CD4-positive, alpha-beta memory T cell (primary cell): ENCODE data around the gene ARID5B. TPM values are rescaled to one million over a fixed set of nuclear protein-coding genes. Genes with fewer than 3 reads are reported as not detected.
A peak's percentile ranks its signal among the peaks of the same experiment; 100 is the strongest.

Experiments
- CTCF ChIA-PET: fragments of 350-600 bp; sonication (Branson Sonifier 250); formaldehyde crosslinking; loops from one replicate; lab custom pipeline; 2021; ENCODE audit warnings: inconsistent platforms; ENCODE audit not compliant: partially characterized antibody; lab: Charles Lee
- POLR2A ChIA-PET: fragments of 350-600 bp; sonication (Branson Sonifier 250); formaldehyde crosslinking; loops from one replicate; lab custom pipeline; 2021; ENCODE audit not compliant: partially characterized antibody; lab: Charles Lee
- DNase-seq, 5 donors: peaks; one replicate each; pipeline versions ENCODE4 v3.0.0 to v3.0.0-alpha.2; 2020 to 2022; ENCODE audit warnings: mixed read lengths in 1 of 5
- H3K27ac ChIP-seq: one replicate; pipeline ENCODE4 v1.7.0; 2013; ENCODE audit warnings: low read depth, low read length
- H3K27me3 ChIP-seq: 2 replicates; pipeline ENCODE4 v1.7.0; 2013; ENCODE audit warnings: mild to moderate bottlenecking, low read length, moderate library complexity; ENCODE audit not compliant: insufficient read depth
- H3K36me3 ChIP-seq: 2 replicates; pipeline ENCODE4 v1.7.0; 2013; ENCODE audit warnings: mild to moderate bottlenecking, low read length, moderate library complexity; ENCODE audit not compliant: insufficient read depth
- H3K4me1 ChIP-seq: 2 replicates; pipeline ENCODE4 v1.7.0; 2013; ENCODE audit warnings: mild to moderate bottlenecking, low read length, moderate library complexity; ENCODE audit not compliant: insufficient read depth
- H3K4me3 ChIP-seq, 2 donors: one replicate each; pipeline ENCODE4 v1.7.0; 2013; ENCODE audit warnings: low read length in 2 of 2, mild to moderate bottlenecking in 1 of 2
- H3K9me3 ChIP-seq, 2 donors: one replicate each; pipeline ENCODE4 v1.7.0; 2013; ENCODE audit warnings: low read length in 2 of 2, control low read depth in 1 of 2; ENCODE audit not compliant: control insufficient read depth in 1 of 2
- H3K27ac Mint-ChIP-seq, 7 donors: one replicate each; pipeline ENCODE4 v1.8.0; 2020 to 2021; ENCODE audit warnings: mixed read lengths in 7 of 7, mild to moderate bottlenecking in 6 of 7, inconsistent platforms in 3 of 7, moderate library complexity in 3 of 7
- H3K27me3 Mint-ChIP-seq, 2 donors: one replicate each; pipeline ENCODE4 v1.8.0; 2020 to 2021; ENCODE audit warnings: mixed read lengths in 2 of 2
- H3K36me3 Mint-ChIP-seq, 2 donors: one replicate each; pipeline ENCODE4 v1.8.0; 2020 to 2021; ENCODE audit warnings: mixed read lengths in 2 of 2, inconsistent platforms in 1 of 2, mild to moderate bottlenecking in 1 of 2
- H3K4me1 Mint-ChIP-seq, 4 donors: one replicate each; pipeline ENCODE4 v1.8.0; 2020 to 2021; ENCODE audit warnings: mixed read lengths in 4 of 4, mild to moderate bottlenecking in 1 of 4
- H3K4me3 Mint-ChIP-seq, 8 donors: one replicate each; pipeline ENCODE4 v1.8.0; 2020 to 2021; ENCODE audit warnings: mixed read lengths in 8 of 8, mild to moderate bottlenecking in 7 of 8, moderate library complexity in 6 of 8, inconsistent platforms in 3 of 8
- H3K9me3 Mint-ChIP-seq, 8 donors: one replicate each; pipeline ENCODE4 v1.8.0; 2020 to 2021; ENCODE audit warnings: mixed read lengths in 8 of 8, mild to moderate bottlenecking in 5 of 8, inconsistent platforms in 3 of 8, moderate library complexity in 1 of 8
- intact Hi-C: fragments of 100-400 bp; cut with micrococcal nuclease; formaldehyde crosslinking; loops from one replicate; pipeline ENCODE4 v1.15.1; 2023
- polyA plus RNA-seq, 2 donors: library from polyadenylated mRNA; unstranded; fragments of 300-500 nt; fragmentation: Illumina TruSeq; gene quantifications; one replicate each; pipeline ENCODE4 v1.2.3, GENCODE V29; 2021
- total RNA-seq, 2 experiments: library from RNA; stranded (reverse); gene quantifications; one replicate each; pipeline ENCODE4 v1.2.3, GENCODE V29; 2021

The ARID5B gene
- total and polyA plus RNA-seq, 4 experiments from 2014 or later = 30.9 to 49.6 (median 41.9) TPM

DNA sequence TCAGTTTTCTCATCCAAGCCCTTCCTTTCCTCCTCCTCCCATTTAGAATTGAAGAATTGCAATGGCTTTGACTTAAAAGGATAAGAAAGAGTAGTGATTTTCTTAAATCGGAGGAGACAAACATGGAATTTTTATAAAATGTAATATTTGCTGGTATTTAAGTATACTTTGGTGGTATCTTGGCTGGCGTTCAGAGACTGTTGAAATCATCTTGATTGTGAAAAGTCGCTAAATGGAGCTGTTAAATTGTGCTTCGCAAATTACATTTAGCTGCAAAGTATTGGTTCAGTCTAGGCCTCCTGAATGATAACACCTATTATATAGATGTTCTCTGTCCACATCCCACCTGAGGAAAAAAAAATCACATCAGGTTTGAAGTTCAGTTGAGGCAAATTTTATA, 81.8 kb downstream of the ARID5B start:
- CTCF ChIA-PET = interaction anchor here (0.7 kb wide), 1 partner anchor 80 kb away, joined by 3 read pairs; no protein-coding TSS in a partner anchor
- H3K4me1 ChIP-seq = peaks cover 32% of the 10 kb centered on the region
- H3K4me3 Mint-ChIP-seq = no peak overlapping the region
- peak overlapping the region in 1 of 7 donors; percentile 13 for H3K27ac Mint-ChIP-seq
- intact Hi-C loops = no loop called here
- H3K9me3 ChIP-seq = no peaks in the 10 kb centered on the region
- no peak overlapping the region for H3K27ac ChIP-seq
- H3K36me3 ChIP-seq = no peaks in the 10 kb centered on the region
- H3K4me1 Mint-ChIP-seq = peaks cover 38 to 62% (median 51%) of the 10 kb centered on the region in 4 donors
- H3K27me3 ChIP-seq = no peaks in the 10 kb centered on the region
- no peak for DNase-seq
- peaks cover 10 to 37% of the 10 kb centered on the region in 2 donors for H3K36me3 Mint-ChIP-seq
- no peaks in the 10 kb centered on the region for H3K27me3 Mint-ChIP-seq
- POLR2A ChIA-PET = interaction anchor here (0.7 to 2.3 kb wide), 3 partner anchors 9 to 85 kb away, joined by 3 to 7 read pairs (median 5); no protein-coding TSS in a partner anchor
- peaks cover 0 to 2% (median 0%) of the 10 kb centered on the region in 8 donors for H3K9me3 Mint-ChIP-seq
- no peak overlapping the region for H3K4me3 ChIP-seq

DNA sequence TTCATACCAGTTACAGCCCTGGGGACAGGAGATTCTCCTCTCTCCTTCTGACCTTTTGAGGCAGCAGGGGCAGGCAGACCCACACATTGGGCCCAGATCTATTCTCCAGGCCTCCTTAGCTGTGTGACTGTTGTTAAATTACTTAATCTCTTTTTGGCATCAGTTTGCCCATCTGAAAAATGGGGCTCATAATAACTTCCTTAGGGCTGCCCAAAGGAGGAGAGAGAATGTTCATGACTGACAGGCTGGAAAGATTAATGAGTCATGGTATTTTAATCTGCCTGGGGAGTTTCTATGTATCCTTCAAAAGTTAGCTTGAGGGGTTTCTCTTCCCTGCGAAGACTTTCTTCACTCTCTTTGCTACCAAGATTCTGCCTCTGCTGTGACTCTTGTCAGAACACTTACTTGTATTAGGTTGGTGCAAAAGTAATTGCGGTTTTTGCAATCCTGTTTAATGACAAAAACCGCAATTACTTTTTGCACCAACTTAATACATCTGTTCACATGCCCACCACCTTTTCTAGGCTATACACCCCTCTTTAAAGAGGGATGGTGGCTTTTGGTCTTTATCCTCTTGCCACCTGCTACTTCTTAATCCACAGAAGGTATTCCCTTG, 83.4 kb downstream of the ARID5B start:
- DNase-seq = no peak
- no peak overlapping the region for H3K4me3 Mint-ChIP-seq
- Histone ChIP-seq H3K4me1 (peaks cover 41% of the 10 kb centered on the region), H3K9me3 (no peaks in the 10 kb centered on the region), H3K36me3 (no peaks in the 10 kb centered on the region), H3K4me3 (no peak overlapping the region), H3K27me3 (no peaks in the 10 kb centered on the region), H3K27ac (no peak overlapping the region)
- peaks cover 9 to 32% of the 10 kb centered on the region in 2 donors for H3K36me3 Mint-ChIP-seq
- peak overlapping the region; percentile 16 to 84 (median 51) for H3K27ac Mint-ChIP-seq
- no peaks in the 10 kb centered on the region for H3K27me3 Mint-ChIP-seq
- H3K4me1 Mint-ChIP-seq = peaks cover 44 to 71% (median 56%) of the 10 kb centered on the region in 4 donors
- CTCF ChIA-PET = interaction anchor here (1.6 kb wide), 1 partner anchor 18 kb away, joined by 5 read pairs; no protein-coding TSS in a partner anchor
- intact Hi-C loops = loop anchor here (5.0 kb wide), 1 partner anchor 37 kb away; no protein-coding TSS in a partner anchor
- POLR2A ChIA-PET = interaction anchor here (1.9 kb wide), 1 partner anchor 82 kb away, joined by 8 read pairs; no protein-coding TSS in a partner anchor
- H3K9me3 Mint-ChIP-seq = peaks cover 0 to 2% (median 0%) of the 10 kb centered on the region in 8 donors

DNA sequence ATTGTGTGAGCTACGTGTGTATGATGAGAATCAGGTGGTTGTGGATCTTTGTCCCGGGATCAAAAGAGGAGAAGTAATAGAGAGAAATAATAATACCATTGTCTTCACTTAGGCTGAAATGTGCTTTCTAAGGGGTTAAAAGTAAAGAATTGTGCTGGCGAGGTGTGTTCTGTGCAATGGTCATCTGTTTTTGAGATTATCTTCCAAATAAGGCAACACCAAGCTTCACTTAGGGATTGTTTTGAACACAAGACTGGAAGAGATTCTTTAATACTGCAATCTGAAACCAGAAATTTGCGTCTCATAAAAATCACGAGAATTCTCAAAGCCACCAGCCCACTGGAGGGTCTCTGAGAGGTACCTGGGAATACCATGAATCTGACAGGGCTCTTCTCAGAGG, 84.2 kb downstream of the ARID5B start:
- H3K27me3 ChIP-seq = no peaks in the 10 kb centered on the region
- no peaks in the 10 kb centered on the region for H3K36me3 ChIP-seq
- Mint-ChIP-seq H3K27ac (peak overlapping the region in 5 of 7 donors; percentile 2 to 87 (median 51)), H3K9me3 (peaks cover 0 to 2% (median 0%) of the 10 kb centered on the region in 8 donors), H3K4me1 (peaks cover 44 to 73% (median 58%) of the 10 kb centered on the region in 4 donors), H3K4me3 (peak overlapping the region in 2 of 8 donors; percentile 2 to 10), H3K36me3 (peaks cover 14 to 25% of the 10 kb centered on the region in 2 donors), H3K27me3 (no peaks in the 10 kb centered on the region)
- CTCF ChIA-PET = interaction anchor here (3.0 kb wide), 1 partner anchor 83 kb away, joined by 15 read pairs; the partner anchor contains the start of gene ARID5B
- no peak overlapping the region for H3K4me3 ChIP-seq
- POLR2A ChIA-PET = interaction anchor here (0.8 to 1.9 kb wide), 2 partner anchors 35 to 83 kb away, joined by 3 to 8 read pairs; no protein-coding TSS in a partner anchor
- no peaks in the 10 kb centered on the region for H3K9me3 ChIP-seq
- H3K27ac ChIP-seq = no peak overlapping the region
- H3K4me1 ChIP-seq = peaks cover 49% of the 10 kb centered on the region
- intact Hi-C loops = loop anchor here (5.0 kb wide), 1 partner anchor 37 kb away; no protein-coding TSS in a partner anchor
- DNase-seq = no peak

DNA sequence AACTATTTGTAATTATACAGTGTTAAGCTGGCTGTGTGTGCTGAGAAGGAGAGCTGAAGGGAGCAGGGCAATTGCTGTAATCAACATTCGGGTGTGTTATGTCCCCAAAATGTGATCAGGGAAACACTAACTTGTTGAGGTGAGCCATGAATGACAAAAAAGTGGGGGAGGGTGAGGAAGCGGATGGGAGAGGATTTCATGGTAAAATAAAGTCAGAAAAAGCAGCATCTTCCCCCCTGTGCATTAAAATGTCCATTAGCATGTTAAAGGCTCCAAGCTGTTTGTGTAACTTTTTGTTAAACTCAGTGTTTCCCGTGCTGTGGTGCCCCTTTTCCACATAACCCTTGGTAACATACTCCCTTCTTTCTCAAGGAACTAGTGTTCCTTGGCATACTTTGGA, 84.9 kb downstream of the ARID5B start:
- CTCF ChIA-PET = interaction anchor here (3.0 kb wide), 1 partner anchor 84 kb away, joined by 15 read pairs; the partner anchor contains the start of gene ARID5B
- intact Hi-C loops = loop anchor here (5.0 kb wide), 1 partner anchor 36 kb away; no protein-coding TSS in a partner anchor
- no peaks in the 10 kb centered on the region for H3K9me3 ChIP-seq
- no peaks in the 10 kb centered on the region for H3K36me3 ChIP-seq
- Mint-ChIP-seq H3K27me3 (no peaks in the 10 kb centered on the region), H3K4me1 (peaks cover 48 to 77% (median 62%) of the 10 kb centered on the region in 4 donors), H3K36me3 (peaks cover 17 to 25% of the 10 kb centered on the region in 2 donors), H3K27ac (peak overlapping the region; percentile 86 to 95 (median 92)), H3K4me3 (peak overlapping the region in 3 of 8 donors; percentile 45 to 75 (median 49)), H3K9me3 (peaks cover 0 to 2% (median 0%) of the 10 kb centered on the region in 8 donors)
- H3K4me3 ChIP-seq = no peak overlapping the region
- DNase-seq = no peak
- no peak overlapping the region for H3K27ac ChIP-seq
- no peaks in the 10 kb centered on the region for H3K27me3 ChIP-seq
- H3K4me1 ChIP-seq = peaks cover 56% of the 10 kb centered on the region
- POLR2A ChIA-PET = interaction anchor here (0.8 to 1.9 kb wide), 4 partner anchors 35 to 87 kb away, joined by 3 to 8 read pairs (median 4); partner anchors contain the start of gene ARID5B

GRCh38 chr10:61986788-61987492, 85.4 kb downstream of the ARID5B start:
- ChIA-PET CTCF (interaction anchor here (0.6 to 3.0 kb wide), 7 partner anchors 11 to 89 kb away, joined by 3 to 15 read pairs (median 5); partner anchors contain the start of gene ARID5B), POLR2A (interaction anchor here (1.0 to 3.1 kb wide), 5 partner anchors 23 to 87 kb away, joined by 3 to 14 read pairs (median 5); partner anchors contain the start of gene ARID5B)
- H3K36me3 Mint-ChIP-seq = peaks cover 17 to 20% of the 10 kb centered on the region in 2 donors
- intact Hi-C loops = loop anchor here (5.0 kb wide), 1 partner anchor 35 kb away; no protein-coding TSS in a partner anchor
- peak overlapping the region in 1 of 2 donors; percentile 6 for H3K4me3 ChIP-seq
- H3K27ac ChIP-seq = peak overlapping the region; percentile 47
- peaks cover 61% of the 10 kb centered on the region for H3K4me1 ChIP-seq
- H3K27me3 Mint-ChIP-seq = no peaks in the 10 kb centered on the region
- H3K4me1 Mint-ChIP-seq = peaks cover 45 to 77% (median 63%) of the 10 kb centered on the region in 4 donors
- H3K4me3 Mint-ChIP-seq = peak overlapping the region in 6 of 8 donors; percentile 1 to 72 (median 45)
- peaks cover 0 to 2% (median 0%) of the 10 kb centered on the region in 8 donors for H3K9me3 Mint-ChIP-seq
- no peak for DNase-seq
- peak overlapping the region; percentile 88 to 96 (median 92) for H3K27ac Mint-ChIP-seq
- H3K9me3 ChIP-seq = no peaks in the 10 kb centered on the region
- no peaks in the 10 kb centered on the region for H3K27me3 ChIP-seq
- H3K36me3 ChIP-seq = no peaks in the 10 kb centered on the region

- peaks cover 0 to 2% (median 0%) of the 10 kb centered on the region in 8 donors for H3K9me3 Mint-ChIP-seq
- intact Hi-C loops = loop anchor here (5.0 kb wide), 1 partner anchor 35 kb away; no protein-coding TSS in a partner anchor
- peak in 1 of 5 donors; percentile 4 for DNase-seq
- Histone ChIP-seq H3K27me3 (no peaks in the 10 kb centered on the region), H3K4me3 (peak overlapping the region in 1 of 2 donors; percentile 6), H3K9me3 (no peaks in the 10 kb centered on the region), H3K36me3 (no peaks in the 10 kb centered on the region), H3K27ac (peak overlapping the region; percentile 47), H3K4me1 (peaks cover 67% of the 10 kb centered on the region)
- no peaks in the 10 kb centered on the region for H3K27me3 Mint-ChIP-seq
- ChIA-PET POLR2A (interaction anchor here (0.7 to 3.1 kb wide), 8 partner anchors 17 to 88 kb away, joined by 3 to 14 read pairs (median 4); partner anchors contain the start of gene ARID5B), CTCF (interaction anchor here (0.6 to 3.0 kb wide), 10 partner anchors 12 to 252 kb away, joined by 3 to 15 read pairs (median 4); partner anchors contain the start of gene ARID5B)
- peaks cover 17 to 20% of the 10 kb centered on the region in 2 donors for H3K36me3 Mint-ChIP-seq
- H3K27ac Mint-ChIP-seq = peak overlapping the region; percentile 88 to 96 (median 92)
- H3K4me1 Mint-ChIP-seq = peaks cover 50 to 77% (median 68%) of the 10 kb centered on the region in 4 donors
- peak overlapping the region in 7 of 8 donors; percentile 34 to 77 (median 61) for H3K4me3 Mint-ChIP-seq
Measured at GRCh38 chr10:61987537-61987936, 86.0 kb downstream of the ARID5B start.
